Transverse colon (tissue), 4 donors: ENCODE measurements around the gene AP2S1. TPM values are rescaled to one million over a fixed set of nuclear protein-coding genes. Genes with fewer than 3 reads are reported as not detected.

ENCODE experiments used
- DNase-seq: peaks from one replicate; pipeline ENCODE4 v3.0.0-alpha.2; 2019
- H3K27ac ChIP-seq, 4 donors: fragments of 200-600 bp; sonication (generic); 2 replicates each; pipeline ENCODE4 v1.5.1; 2016 to 2018; ENCODE audit warnings: inconsistent platforms in 4 of 4
- H3K27me3 ChIP-seq: fragments of 200-600 bp; sonication (generic); 2 replicates; pipeline ENCODE4 v1.5.1; 2017; ENCODE audit warnings: inconsistent platforms
- H3K36me3 ChIP-seq, 4 donors: fragments of 200-600 bp; sonication (generic); 2 replicates each; pipeline ENCODE4 v1.5.1; 2017 to 2019; ENCODE audit warnings: inconsistent platforms in 4 of 4
- H3K4me1 ChIP-seq, 4 donors: fragments of 200-600 bp; sonication (generic); 2 replicates each; pipeline ENCODE4 v1.5.1; 2017 to 2020; ENCODE audit warnings: inconsistent platforms in 4 of 4
- H3K4me3 ChIP-seq, 4 donors: fragments of 200-600 bp; sonication (generic); 1 replicate in 1 of 4; 2 replicates in 3 of 4; pipeline versions ENCODE4 v1.5.1 to v1.6.1; 2017 to 2019; ENCODE audit warnings: inconsistent platforms in 4 of 4
- H3K9me3 ChIP-seq, 2 donors: fragments of 200-600 bp; sonication (generic); 2 replicates each; pipeline ENCODE4 v1.5.1; 2017 to 2019; ENCODE audit warnings: inconsistent platforms in 2 of 2
- EP300 ChIP-seq: sonication (generic); formaldehyde crosslinking; IDR thresholded peaks from one replicate; pipeline ENCODE4 v1.6.1; 2017; ENCODE audit warnings: antibody characterized with exemption, low read depth
- POLR2A ChIP-seq: fragments of 450-650 bp; IDR thresholded peaks from one replicate; pipeline ENCODE4 v1.6.1; 2016; ENCODE audit warnings: antibody characterized with exemption, mild to moderate bottlenecking, moderate library complexity
- POLR2AphosphoS5 ChIP-seq, 3 donors: sonication (generic); formaldehyde crosslinking; IDR thresholded peaks; one replicate each; pipeline ENCODE4 v1.6.1; 2016; ENCODE audit warnings: antibody characterized with exemption in 3 of 3
- WGBS, 2 donors: methylation state at CpG; one replicate each; pipeline ENCODE4 v1.1.5; 2018; ENCODE audit warnings: low coverage in 1 of 2; 5-methylcytosine and 5-hydroxymethylcytosine counted together
- in situ Hi-C, 4 donors: fragments of 200-750 bp; cut with MboI; loops; one replicate each; pipeline versions ENCODE4 v1.15.0 to v1.15.1; 2017; ENCODE audit warnings: low sequenced_read_pairs in 3 of 4, low pct_ligation_motif_present in 1 of 4, low pct_unique_long_range_greater_than_20kb in 1 of 4
- intact Hi-C: fragments of 100-400 bp; cut with DNase I; formaldehyde crosslinking; loops from one replicate; pipeline ENCODE4 v1.15.1; 2023; ENCODE audit warnings: low total_unique reads
- total RNA-seq, 4 donors: library from RNA; depleted of rRNA; stranded (reverse); fragments of >200 nt; gene quantifications; one replicate each; pipeline ENCODE4 v1.1.0, GENCODE V29; 2016
- TF ChIP-seq, protein P1 (sequence below), 5 experiments: fragments of 200-600 bp in 3 of 5; fragments of 450-650 bp in 2 of 5; sonication (generic) in 3 of 5; IDR thresholded peaks; 1 replicate in 2 of 5; 2 replicates in 3 of 5; pipeline ENCODE4 v1.5.1; 2016 to 2017; ENCODE audit warnings: antibody characterized with exemption in 5 of 5, inconsistent platforms in 3 of 5, mild to moderate bottlenecking in 2 of 5, moderate library complexity in 1 of 5

Gene AP2S1
- total RNA-seq, 4 donors from 2014 or later = 50.1 to 96.9 (median 61.2) TPM

DNA sequence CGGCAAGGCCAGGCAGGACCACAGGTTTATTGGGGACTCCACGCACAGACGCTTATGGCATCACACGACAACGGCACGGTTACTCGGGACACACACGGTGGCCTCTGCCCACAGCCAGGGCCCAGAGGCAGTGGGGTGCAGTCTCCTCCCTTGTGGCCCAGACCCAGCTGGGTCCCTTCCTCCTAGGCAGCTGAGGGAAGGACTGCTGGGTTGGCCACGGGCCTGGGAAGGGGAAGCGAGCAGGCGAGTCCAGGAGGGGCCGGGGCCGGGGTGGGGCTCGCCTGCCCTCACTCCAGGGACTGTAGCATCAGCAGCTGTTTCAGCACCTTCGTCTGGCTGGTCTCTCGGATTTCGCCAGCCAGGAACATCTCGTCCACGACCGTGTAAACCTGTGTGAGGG is 12.5 kb downstream of the AP2S1 start:
- no peaks in the 10 kb centered on the region for H3K27me3 ChIP-seq
- WGBS, 2 donors = 83% methylated on average over 20 of the region's 20 CpGs; no CpG with 5 or more reads in 1 of the 2 donors
- peaks cover 13 to 29% (median 17%) of the 10 kb centered on the region in 4 donors for H3K4me1 ChIP-seq
- TF ChIP-seq POLR2A (no peak), POLR2AphosphoS5 (IDR thresholded peaks at IDR 0.05) (no peak), EP300 (no peak)
- TF ChIP-seq, protein P1, sequence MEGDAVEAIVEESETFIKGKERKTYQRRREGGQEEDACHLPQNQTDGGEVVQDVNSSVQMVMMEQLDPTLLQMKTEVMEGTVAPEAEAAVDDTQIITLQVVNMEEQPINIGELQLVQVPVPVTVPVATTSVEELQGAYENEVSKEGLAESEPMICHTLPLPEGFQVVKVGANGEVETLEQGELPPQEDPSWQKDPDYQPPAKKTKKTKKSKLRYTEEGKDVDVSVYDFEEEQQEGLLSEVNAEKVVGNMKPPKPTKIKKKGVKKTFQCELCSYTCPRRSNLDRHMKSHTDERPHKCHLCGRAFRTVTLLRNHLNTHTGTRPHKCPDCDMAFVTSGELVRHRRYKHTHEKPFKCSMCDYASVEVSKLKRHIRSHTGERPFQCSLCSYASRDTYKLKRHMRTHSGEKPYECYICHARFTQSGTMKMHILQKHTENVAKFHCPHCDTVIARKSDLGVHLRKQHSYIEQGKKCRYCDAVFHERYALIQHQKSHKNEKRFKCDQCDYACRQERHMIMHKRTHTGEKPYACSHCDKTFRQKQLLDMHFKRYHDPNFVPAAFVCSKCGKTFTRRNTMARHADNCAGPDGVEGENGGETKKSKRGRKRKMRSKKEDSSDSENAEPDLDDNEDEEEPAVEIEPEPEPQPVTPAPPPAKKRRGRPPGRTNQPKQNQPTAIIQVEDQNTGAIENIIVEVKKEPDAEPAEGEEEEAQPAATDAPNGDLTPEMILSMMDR (IDR thresholded peaks at IDR 0.05) = no peak
- no peak overlapping the region for H3K4me3 ChIP-seq
- H3K36me3 ChIP-seq = peaks cover 0 to 9% (median 2%) of the 10 kb centered on the region in 4 donors
- H3K27ac ChIP-seq = no peak overlapping the region
- H3K9me3 ChIP-seq = no peaks in the 10 kb centered on the region
- intact Hi-C loops = loop anchor here (10.0 kb wide), 1 partner anchor 267 kb away; no protein-coding TSS in a partner anchor
- in situ Hi-C loops = no loop called here
- DNase-seq = no peak

DNA sequence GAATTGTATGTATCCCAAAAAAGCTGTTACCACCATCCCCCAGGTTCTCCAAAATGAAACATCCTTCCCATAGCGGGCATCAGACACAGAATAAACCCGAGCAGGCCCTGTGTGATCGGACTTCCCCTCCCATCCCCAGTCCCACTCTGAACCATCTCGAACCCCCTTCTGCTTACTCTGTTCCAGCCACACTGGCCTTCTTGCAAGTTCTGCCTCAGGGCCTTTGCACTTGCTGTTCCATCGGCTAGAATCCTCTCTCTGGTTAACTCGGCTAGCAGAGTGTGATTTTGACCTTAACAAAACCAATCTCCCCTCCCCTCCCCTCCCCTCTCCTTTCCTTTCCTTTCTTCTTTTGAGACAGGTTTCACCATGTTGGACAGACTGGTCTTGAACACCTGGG is 15.7 kb downstream of the AP2S1 start:
- Histone ChIP-seq H3K4me1 (peaks cover 4 to 13% (median 7%) of the 10 kb centered on the region in 4 donors), H3K27ac (no peak overlapping the region), H3K9me3 (no peaks in the 10 kb centered on the region), H3K27me3 (no peaks in the 10 kb centered on the region), H3K4me3 (no peak overlapping the region), H3K36me3 (peaks cover 0 to 6% (median 2%) of the 10 kb centered on the region in 4 donors)
- in situ Hi-C loops (no loop called here), intact Hi-C loops (loop anchor here (10.0 kb wide), 1 partner anchor 270 kb away; no protein-coding TSS in a partner anchor)
- TF ChIP-seq, protein P1 (IDR thresholded peaks at IDR 0.05) = no peak
- TF ChIP-seq POLR2AphosphoS5 (IDR thresholded peaks at IDR 0.05) = no peak
- TF ChIP-seq EP300 = no peak
- no peak for TF ChIP-seq POLR2A
- 94 to 100% methylated on average over 5 to 6 of the region's 6 CpGs for WGBS, 2 donors
- no peak for DNase-seq

DNA sequence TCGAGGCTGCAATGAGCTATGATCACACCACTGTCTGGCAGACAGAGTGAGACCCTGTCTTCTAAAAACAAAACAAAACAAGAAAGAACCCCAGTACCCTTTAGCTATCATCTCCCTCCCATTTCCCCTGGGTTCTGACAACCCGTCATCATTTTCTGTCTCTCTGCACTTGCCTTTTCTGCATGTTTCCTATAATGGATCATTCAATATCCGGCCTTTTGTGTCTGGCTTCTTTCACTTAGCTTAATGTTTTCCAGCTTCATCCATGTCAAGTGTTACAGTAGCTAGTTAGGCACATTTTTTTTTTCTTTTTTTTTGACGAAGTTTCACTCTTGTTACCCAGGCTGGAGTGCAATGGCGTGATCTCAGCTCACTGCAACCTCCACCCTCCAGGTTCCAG is 16.5 kb downstream of the AP2S1 start:
- peaks cover 0 to 8% (median 2%) of the 10 kb centered on the region in 4 donors for H3K4me1 ChIP-seq
- H3K27ac ChIP-seq = no peak overlapping the region
- no peaks in the 10 kb centered on the region for H3K27me3 ChIP-seq
- in situ Hi-C loops = no loop called here
- WGBS, 2 donors = 76 to 83% methylated on average over 4 to 5 of the region's 5 CpGs
- no peak for DNase-seq
- intact Hi-C loops = loop anchor here (10.0 kb wide), 1 partner anchor 271 kb away; no protein-coding TSS in a partner anchor
- H3K9me3 ChIP-seq = no peaks in the 10 kb centered on the region
- H3K4me3 ChIP-seq = no peak overlapping the region
- H3K36me3 ChIP-seq = peaks cover 0 to 6% (median 2%) of the 10 kb centered on the region in 4 donors
- TF ChIP-seq, protein P1 (IDR thresholded peaks at IDR 0.05) = no peak
- TF ChIP-seq EP300 (no peak), POLR2AphosphoS5 (IDR thresholded peaks at IDR 0.05) (no peak), POLR2A (no peak)

DNA sequence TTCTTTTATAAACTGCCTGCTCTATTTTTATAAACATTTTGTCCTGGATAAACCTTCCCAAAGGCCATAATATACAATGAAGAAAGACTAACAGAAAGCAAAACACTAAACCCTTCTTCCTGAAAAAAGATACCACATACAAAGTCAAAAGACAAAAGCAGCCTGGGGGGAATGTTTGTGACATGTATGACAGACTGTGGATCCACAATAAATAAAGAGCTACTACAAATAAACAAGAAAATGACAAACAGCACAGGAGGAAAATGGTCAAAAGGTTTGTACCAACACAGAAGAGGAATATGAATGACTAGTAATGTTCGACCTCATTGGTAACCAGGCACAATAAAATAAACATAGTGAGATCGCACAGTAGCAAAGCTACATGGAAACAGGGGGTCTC is 19.8 kb downstream of the AP2S1 start:
- no peak for DNase-seq
- WGBS, 2 donors = 85 to 86% methylated on average over 2 of the region's 2 CpGs
- H3K36me3 ChIP-seq = no peaks in the 10 kb centered on the region
- no peaks in the 10 kb centered on the region for H3K9me3 ChIP-seq
- TF ChIP-seq POLR2A (no peak), EP300 (no peak), POLR2AphosphoS5 (IDR thresholded peaks at IDR 0.05) (no peak)
- TF ChIP-seq, protein P1 (IDR thresholded peaks at IDR 0.05) = no peak
- H3K27ac ChIP-seq = peak overlapping the region; percentile 19 to 78 (median 58)
- no peak overlapping the region for H3K4me3 ChIP-seq
- H3K4me1 ChIP-seq = peaks cover 0 to 4% (median 2%) of the 10 kb centered on the region in 4 donors
- no peaks in the 10 kb centered on the region for H3K27me3 ChIP-seq
- intact Hi-C loops = loop anchor here (10.0 kb wide), 1 partner anchor 274 kb away; no protein-coding TSS in a partner anchor
- in situ Hi-C loops = no loop called here
